Lower leg skin (tissue), 4 donors: ENCODE measurements around the gene BARHL1. TPM values are rescaled to one million over a fixed set of nuclear protein-coding genes. Genes with fewer than 3 reads are reported as not detected.
"Not testable (repeated sequence)": the region's sequence is repeated elsewhere in the genome, so short reads cannot be mapped to it uniquely, and the experiment has no call there.

Experiments
- DNase-seq, 2 donors: peaks; one replicate each; pipeline ENCODE4 v3.0.0-alpha.2; 2019; ENCODE audit warnings: low spot score in 2 of 2
- H3K4me3 ChIP-seq: fragments of 200-600 bp; sonication (generic); 2 replicates; pipeline ENCODE4 v1.5.1; 2017; ENCODE audit warnings: mild to moderate bottlenecking, low read depth; ENCODE audit not compliant: poor library complexity, severe bottlenecking
- CTCF ChIP-seq, 3 donors: fragments of 450-650 bp; IDR thresholded peaks; one replicate each; pipeline ENCODE4 v1.5.1; 2016; ENCODE audit warnings: antibody characterized with exemption in 3 of 3, mild to moderate bottlenecking in 3 of 3, moderate library complexity in 2 of 3
- POLR2A ChIP-seq, 2 donors: fragments of 450-650 bp; IDR thresholded peaks; one replicate each; pipeline ENCODE4 v1.6.1; 2016 to 2017; ENCODE audit warnings: antibody characterized with exemption in 2 of 2, mild to moderate bottlenecking in 1 of 2, moderate library complexity in 1 of 2
- WGBS, 2 donors: methylation state at CpG; one replicate each; pipeline ENCODE4 v1.1.5; 2018; 5-methylcytosine and 5-hydroxymethylcytosine counted together
- intact Hi-C: fragments of 100-400 bp; cut with DNase I; formaldehyde crosslinking; loops from one replicate; pipeline ENCODE4 v1.15.0; 2023; ENCODE audit warnings: low total_unique reads
- total RNA-seq, 4 donors: library from RNA; depleted of rRNA; stranded (reverse); fragments of >200 nt; gene quantifications; one replicate each; pipeline ENCODE4 v1.1.0, GENCODE V29; 2016

Gene BARHL1
- total RNA-seq, 4 donors from 2014 or later: not detected

DNA sequence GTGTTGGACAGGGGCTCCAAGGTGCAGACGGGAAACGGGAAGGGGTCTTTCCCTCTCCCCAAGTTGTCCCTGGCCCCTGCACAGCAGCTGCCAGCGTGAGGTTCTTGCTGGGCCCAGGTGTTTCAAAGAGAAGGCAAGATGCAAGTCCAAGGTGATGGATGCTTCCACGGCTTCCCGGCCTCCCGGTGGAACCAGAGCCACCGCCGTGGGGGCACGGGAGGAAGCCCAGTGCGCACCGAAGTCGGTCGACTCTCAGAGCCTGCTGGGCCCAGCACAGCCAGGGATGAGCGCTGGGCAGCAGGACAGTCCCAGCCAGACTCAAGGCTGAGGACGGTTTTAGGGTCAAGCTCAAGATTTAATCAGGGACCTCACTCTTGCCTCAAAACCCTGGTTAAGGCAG is 25.2 kb upstream of the BARHL1 start:
- 77 to 82% methylated on average over 8 to 11 of the region's 15 CpGs for WGBS, 2 donors
- DNase-seq: no peak
- TF ChIP-seq POLR2A (IDR thresholded peaks at IDR 0.05) (no peak), CTCF (IDR thresholded peaks at IDR 0.05) (no peak)
- H3K4me3 ChIP-seq: no peak overlapping the region
- intact Hi-C loops: no loop called here

DNA sequence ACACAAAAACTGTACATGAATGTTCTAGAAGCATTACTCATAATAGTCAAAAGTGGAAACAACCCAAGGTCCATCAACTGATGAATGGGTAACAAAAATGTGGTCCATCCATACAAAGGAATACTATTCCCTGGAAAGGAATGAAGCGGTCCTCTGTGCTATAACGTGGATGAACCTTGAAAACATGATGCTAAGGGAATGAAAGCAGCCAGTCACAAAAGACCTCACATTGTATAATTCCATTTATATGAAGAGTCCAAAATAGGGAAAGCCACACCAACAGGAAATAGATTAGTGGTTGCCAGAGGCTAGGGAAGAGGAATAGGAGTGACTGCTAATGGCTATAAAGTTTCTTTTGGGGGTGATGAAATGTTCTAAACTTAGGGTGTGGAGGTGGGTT is 22.7 kb upstream of the BARHL1 start:
- WGBS, 2 donors: 83 to 87% methylated on average over 2 of the region's 2 CpGs
- no peak for DNase-seq
- H3K4me3 ChIP-seq: no peak overlapping the region
- TF ChIP-seq POLR2A (IDR thresholded peaks at IDR 0.05) (no peak), CTCF (IDR thresholded peaks at IDR 0.05) (no peak)
- intact Hi-C loops: no loop called here

- TF ChIP-seq CTCF (IDR thresholded peaks at IDR 0.05) (no peak), POLR2A (IDR thresholded peaks at IDR 0.05) (no peak)
- no peak overlapping the region for H3K4me3 ChIP-seq
- DNase-seq: no peak
- WGBS, 2 donors: 30 to 34% methylated on average over 14 of the region's 14 CpGs
- intact Hi-C loops: no loop called here
These were observed 21.7 kb upstream of the BARHL1 start for GRCh38 chr9:132560616-132561202.

GRCh38 chr9:132562306-132562573 is 20.2 kb upstream of the BARHL1 start:
- 18 to 24% methylated on average over 4 of the region's 4 CpGs for WGBS, 2 donors
- no peak for DNase-seq
- intact Hi-C loops: no loop called here
- no peak overlapping the region for H3K4me3 ChIP-seq
- TF ChIP-seq POLR2A (IDR thresholded peaks at IDR 0.05) (no peak), CTCF (IDR thresholded peaks at IDR 0.05) (no peak)

- no peak for TF ChIP-seq CTCF (IDR thresholded peaks at IDR 0.05)
- TF ChIP-seq POLR2A (IDR thresholded peaks at IDR 0.05): no peak
- intact Hi-C loops: no loop called here
- 75 to 77% methylated on average over 6 of the region's 6 CpGs for WGBS, 2 donors
These were observed 17.9 kb upstream of the BARHL1 start for GRCh38 chr9:132564526-132564925.

GRCh38 chr9:132568787-132569186 is 13.6 kb upstream of the BARHL1 start:
- WGBS, 2 donors: 65 to 66% methylated on average over 2 of the region's 2 CpGs
- intact Hi-C loops: loop anchor here (5.0 kb wide), 1 partner anchor 1831 kb away; no protein-coding TSS in a partner anchor

More at GRCh38 chr9:132564526-132564925, 17.9 kb upstream of the BARHL1 start:
- H3K4me3 ChIP-seq: no peak overlapping the region
- DNase-seq: no peak

More at GRCh38 chr9:132568787-132569186, 13.6 kb upstream of the BARHL1 start:
- H3K4me3 ChIP-seq, DNase-seq: not testable (repeated sequence)
